ENCODE data around the gene KDM4C. TPM values are rescaled to one million over a fixed set of nuclear protein-coding genes. Genes with fewer than 3 reads are reported as not detected.

Gene KDM4C
- total RNA-seq, 1 experiment from 2014 or later = 16.8 TPM

DNA sequence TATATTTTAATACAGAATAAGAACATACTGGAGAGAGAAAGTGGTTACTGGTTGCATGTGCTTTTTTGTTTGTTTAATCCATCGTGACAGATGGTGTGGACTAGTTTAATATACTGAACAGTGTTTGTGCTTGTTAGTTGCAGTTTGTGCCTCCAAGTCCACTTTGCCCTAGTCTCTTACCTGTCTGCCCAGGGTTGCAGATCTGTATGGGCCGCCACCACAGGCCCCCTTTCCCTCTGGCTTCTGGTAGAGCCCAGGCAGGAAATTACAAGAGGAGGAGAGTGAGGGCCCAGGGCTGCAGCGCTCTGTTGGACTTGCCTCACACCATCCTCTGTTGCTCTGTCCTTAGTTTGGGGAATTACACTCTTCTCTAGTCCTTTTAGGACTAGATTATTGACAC, 166.4 kb downstream of the KDM4C start:
- H3K9ac ChIP-seq (ENCODE audit: low read length) = no peak overlapping the region
- no peaks in the 10 kb centered on the region for H4K20me1 ChIP-seq (ENCODE audit: insufficient read depth)
- ATAC-seq (no peak), DNase-seq (ENCODE audit: low read depth, low spot score) (no peak)
- H3K79me2 ChIP-seq (ENCODE audit: insufficient read depth, low read length) = no peaks in the 10 kb centered on the region
- no TSS peak for BruUV-seq (replicated peaks)
- RAD21 ChIA-PET (ENCODE audit: low non-redundant PET in 1 of 2, low total read pairs in 2 of 2, uncharacterized antibody in 2 of 2, unreplicated experiment in 2 of 2) = no interaction called here
- H3K4me1 ChIP-seq (ENCODE audit: control insufficient read depth in 1 of 2, insufficient read depth in 2 of 2, low read length in 2 of 2) = no peaks in the 10 kb centered on the region
- intact Hi-C loops (cut with micrococcal nuclease) = no loop called here
- H3K4me2 ChIP-seq (ENCODE audit: low read length) = no peak overlapping the region
- no peak overlapping the region for H3K4me3 ChIP-seq (replicated peaks in 1 of 2; ENCODE audit: low read depth in 1 of 2, low read length in 2 of 2)
- H3K27me3 ChIP-seq (ENCODE audit: insufficient read depth, low read length) = no peaks in the 10 kb centered on the region
- TF ChIP-seq YY1 (IDR thresholded peaks at IDR 0.05; ENCODE audit: extremely low read depth, insufficient replicate concordance, low read depth, low read length) = no peak
- TF ChIP-seq, protein P1, sequence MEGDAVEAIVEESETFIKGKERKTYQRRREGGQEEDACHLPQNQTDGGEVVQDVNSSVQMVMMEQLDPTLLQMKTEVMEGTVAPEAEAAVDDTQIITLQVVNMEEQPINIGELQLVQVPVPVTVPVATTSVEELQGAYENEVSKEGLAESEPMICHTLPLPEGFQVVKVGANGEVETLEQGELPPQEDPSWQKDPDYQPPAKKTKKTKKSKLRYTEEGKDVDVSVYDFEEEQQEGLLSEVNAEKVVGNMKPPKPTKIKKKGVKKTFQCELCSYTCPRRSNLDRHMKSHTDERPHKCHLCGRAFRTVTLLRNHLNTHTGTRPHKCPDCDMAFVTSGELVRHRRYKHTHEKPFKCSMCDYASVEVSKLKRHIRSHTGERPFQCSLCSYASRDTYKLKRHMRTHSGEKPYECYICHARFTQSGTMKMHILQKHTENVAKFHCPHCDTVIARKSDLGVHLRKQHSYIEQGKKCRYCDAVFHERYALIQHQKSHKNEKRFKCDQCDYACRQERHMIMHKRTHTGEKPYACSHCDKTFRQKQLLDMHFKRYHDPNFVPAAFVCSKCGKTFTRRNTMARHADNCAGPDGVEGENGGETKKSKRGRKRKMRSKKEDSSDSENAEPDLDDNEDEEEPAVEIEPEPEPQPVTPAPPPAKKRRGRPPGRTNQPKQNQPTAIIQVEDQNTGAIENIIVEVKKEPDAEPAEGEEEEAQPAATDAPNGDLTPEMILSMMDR (IDR thresholded peaks at IDR 0.05 in 2 of 3, conservative IDR thresholded peaks at IDR 0.05 in 1 of 3; ENCODE audit: borderline replicate concordance in 1 of 3, insufficient read depth in 1 of 3, low read depth in 2 of 3, low read length in 2 of 3) = no peak
- TF ChIP-seq ELF1 (IDR thresholded peaks at IDR 0.05; ENCODE audit: borderline replicate concordance, low read depth) = no peak
- H3K36me3 ChIP-seq (ENCODE audit: control insufficient read depth in 1 of 2, insufficient read depth in 2 of 2, low read length in 2 of 2) = no peaks in the 10 kb centered on the region
- no peak overlapping the region for H2AFZ ChIP-seq (ENCODE audit: low read depth, low read length, poor library complexity, severe bottlenecking)
- H3K9me2 ChIP-seq (ENCODE audit: insufficient read depth) = no peaks in the 10 kb centered on the region
- H3K9me3 ChIP-seq (ENCODE audit: control insufficient read depth in 1 of 2, insufficient read depth in 1 of 2, low read depth in 1 of 2, low read length in 2 of 2) = no peaks in the 10 kb centered on the region
- no peak overlapping the region for H3K27ac ChIP-seq (ENCODE audit: low read depth, low read length)
- CTCF ChIA-PET = no interaction called here
- POLR2A ChIA-PET = no interaction called here

DNA sequence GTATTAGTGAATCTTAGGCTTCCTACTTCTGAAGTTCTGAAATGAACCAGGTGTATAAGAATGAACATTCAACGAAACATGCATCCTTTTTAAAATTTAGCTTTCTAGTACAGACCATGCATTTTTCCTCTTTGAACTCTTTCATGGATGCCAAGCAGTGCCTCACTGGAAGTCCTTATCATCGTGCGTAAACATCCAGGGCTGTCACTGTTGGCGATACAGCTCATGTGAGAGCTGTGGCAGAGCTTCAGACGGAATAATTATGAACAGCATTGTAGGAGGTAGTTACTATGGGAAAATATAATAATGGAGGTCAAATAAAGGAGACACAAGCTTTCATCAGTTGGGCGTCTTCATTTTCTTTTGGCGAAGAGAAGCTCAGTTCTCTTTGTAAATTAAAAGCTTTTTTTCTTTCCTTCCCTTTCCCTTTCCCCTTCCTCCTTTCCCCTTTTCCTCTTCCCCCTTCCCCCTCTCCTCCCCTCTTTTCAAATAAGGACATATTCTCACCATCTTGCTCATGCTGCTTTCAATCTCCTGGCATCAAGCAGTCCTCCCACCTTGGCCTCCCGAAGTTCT, 167.3 kb downstream of the KDM4C start:
- Histone ChIP-seq H3K9ac (ENCODE audit: low read length) (no peak overlapping the region), H3K27me3 (ENCODE audit: insufficient read depth, low read length) (no peaks in the 10 kb centered on the region), H3K27ac (ENCODE audit: low read depth, low read length) (no peak overlapping the region), H2AFZ (ENCODE audit: low read depth, low read length, poor library complexity, severe bottlenecking) (no peak overlapping the region), H3K9me2 (ENCODE audit: insufficient read depth) (no peaks in the 10 kb centered on the region), H4K20me1 (ENCODE audit: insufficient read depth) (no peaks in the 10 kb centered on the region), H3K4me1 (ENCODE audit: control insufficient read depth in 1 of 2, insufficient read depth in 2 of 2, low read length in 2 of 2) (no peaks in the 10 kb centered on the region), H3K36me3 (ENCODE audit: control insufficient read depth in 1 of 2, insufficient read depth in 2 of 2, low read length in 2 of 2) (no peaks in the 10 kb centered on the region), H3K4me2 (ENCODE audit: low read length) (no peak overlapping the region), H3K4me3 (replicated peaks in 1 of 2; ENCODE audit: low read depth in 1 of 2, low read length in 2 of 2) (no peak overlapping the region), H3K79me2 (ENCODE audit: insufficient read depth, low read length) (no peaks in the 10 kb centered on the region), H3K9me3 (ENCODE audit: control insufficient read depth in 1 of 2, insufficient read depth in 1 of 2, low read depth in 1 of 2, low read length in 2 of 2) (no peaks in the 10 kb centered on the region)
- no TSS peak for BruUV-seq (replicated peaks)
- ChIA-PET CTCF (no interaction called here), RAD21 (ENCODE audit: low non-redundant PET in 1 of 2, low total read pairs in 2 of 2, uncharacterized antibody in 2 of 2, unreplicated experiment in 2 of 2) (no interaction called here), POLR2A (no interaction called here)
- ATAC-seq (no peak), DNase-seq (ENCODE audit: low read depth, low spot score) (no peak)
- intact Hi-C loops (cut with micrococcal nuclease) = no loop called here
- TF ChIP-seq SRF (IDR thresholded peaks at IDR 0.05; ENCODE audit: low read depth) (no peak), CBX3 (IDR thresholded peaks at IDR 0.05; ENCODE audit: low read depth) (no peak), YY1 (IDR thresholded peaks at IDR 0.05; ENCODE audit: extremely low read depth, insufficient replicate concordance, low read depth, low read length) (no peak), TCF7L2 (IDR thresholded peaks at IDR 0.05; ENCODE audit: borderline replicate concordance, extremely low read depth, insufficient read depth, insufficient read length) (no peak), ELF1 (IDR thresholded peaks at IDR 0.05; ENCODE audit: borderline replicate concordance, low read depth) (no peak), ZFX (IDR thresholded peaks at IDR 0.05) (no peak), EZH2 (IDR thresholded peaks at IDR 0.05) (no peak), JUND (IDR thresholded peaks at IDR 0.05) (no peak), RAD21 (IDR thresholded peaks at IDR 0.05; ENCODE audit: low read depth) (no peak), FOSL1 (IDR thresholded peaks at IDR 0.05; ENCODE audit: low read depth) (no peak)
- TF ChIP-seq, protein P2, sequence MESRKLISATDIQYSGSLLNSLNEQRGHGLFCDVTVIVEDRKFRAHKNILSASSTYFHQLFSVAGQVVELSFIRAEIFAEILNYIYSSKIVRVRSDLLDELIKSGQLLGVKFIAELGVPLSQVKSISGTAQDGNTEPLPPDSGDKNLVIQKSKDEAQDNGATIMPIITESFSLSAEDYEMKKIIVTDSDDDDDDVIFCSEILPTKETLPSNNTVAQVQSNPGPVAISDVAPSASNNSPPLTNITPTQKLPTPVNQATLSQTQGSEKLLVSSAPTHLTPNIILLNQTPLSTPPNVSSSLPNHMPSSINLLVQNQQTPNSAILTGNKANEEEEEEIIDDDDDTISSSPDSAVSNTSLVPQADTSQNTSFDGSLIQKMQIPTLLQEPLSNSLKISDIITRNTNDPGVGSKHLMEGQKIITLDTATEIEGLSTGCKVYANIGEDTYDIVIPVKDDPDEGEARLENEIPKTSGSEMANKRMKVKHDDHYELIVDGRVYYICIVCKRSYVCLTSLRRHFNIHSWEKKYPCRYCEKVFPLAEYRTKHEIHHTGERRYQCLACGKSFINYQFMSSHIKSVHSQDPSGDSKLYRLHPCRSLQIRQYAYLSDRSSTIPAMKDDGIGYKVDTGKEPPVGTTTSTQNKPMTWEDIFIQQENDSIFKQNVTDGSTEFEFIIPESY (IDR thresholded peaks at IDR 0.05; ENCODE audit: extremely low read depth, insufficient replicate concordance, low read length) = no peak
- TF ChIP-seq, protein P3, sequence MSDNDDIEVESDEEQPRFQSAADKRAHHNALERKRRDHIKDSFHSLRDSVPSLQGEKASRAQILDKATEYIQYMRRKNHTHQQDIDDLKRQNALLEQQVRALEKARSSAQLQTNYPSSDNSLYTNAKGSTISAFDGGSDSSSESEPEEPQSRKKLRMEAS (IDR thresholded peaks at IDR 0.05) = no peak
- TF ChIP-seq, protein P4, sequence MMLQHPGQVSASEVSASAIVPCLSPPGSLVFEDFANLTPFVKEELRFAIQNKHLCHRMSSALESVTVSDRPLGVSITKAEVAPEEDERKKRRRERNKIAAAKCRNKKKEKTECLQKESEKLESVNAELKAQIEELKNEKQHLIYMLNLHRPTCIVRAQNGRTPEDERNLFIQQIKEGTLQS (IDR thresholded peaks at IDR 0.05) = no peak
